Keratinocyte (primary cell): Measurements from ENCODE around the gene KRTAP5-7. TPM values are rescaled to one million over a fixed set of nuclear protein-coding genes. Genes with fewer than 3 reads are reported as not detected.

Experiments
- DNase-seq: peaks from one replicate; pipeline ENCODE4 v3.0.0-alpha.2; 2011; ENCODE audit warnings: low read depth, missing footprints, low spot score
- FAIRE-seq: peaks from 2 replicates; lab custom pipeline; 2011; peaks lifted over from hg19 to GRCh38; lab: Jason Lieb, UNC
- H2AFZ ChIP-seq: 2 replicates; pipeline ENCODE4 v1.6.0; 2012; ENCODE audit warnings: low read length, control low read depth, inconsistent platforms; ENCODE audit not compliant: control insufficient read depth
- H3K27ac ChIP-seq: 2 replicates; pipeline ENCODE4 v1.5.1; 2011; ENCODE audit warnings: low read length; ENCODE audit not compliant: control insufficient read depth, insufficient read depth
- H3K27me3 ChIP-seq: 3 replicates; pipeline ENCODE4 v1.6.0; 2011; ENCODE audit warnings: low read length; ENCODE audit not compliant: control insufficient read depth, insufficient read depth; ENCODE audit errors: extremely low read depth
- H3K36me3 ChIP-seq, 2 experiments: 2 replicates in 1 of 2; 3 replicates in 1 of 2; pipeline ENCODE4 v1.5.1; 2011; ENCODE audit warnings: low read length in 2 of 2, mild to moderate bottlenecking in 1 of 2; ENCODE audit not compliant: control insufficient read depth in 2 of 2, insufficient read depth in 2 of 2; ENCODE audit errors: extremely low read depth in 1 of 2
- H3K4me1 ChIP-seq: 3 replicates; pipeline ENCODE4 v1.5.1; 2011; ENCODE audit warnings: low read length; ENCODE audit not compliant: control insufficient read depth, insufficient read depth; ENCODE audit errors: extremely low read depth
- H3K4me2 ChIP-seq: 3 replicates; pipeline ENCODE4 v1.6.0; 2011; ENCODE audit warnings: low read depth, low read length; ENCODE audit not compliant: control insufficient read depth, insufficient read depth; ENCODE audit errors: extremely low read depth
- H3K4me3 ChIP-seq, 3 experiments: fragments of 200-600 bp in 1 of 3; sonication (generic) in 1 of 3; 2 replicates in 2 of 3; 3 replicates in 1 of 3; pipeline ENCODE4 v1.5.1; 2011 to 2016; ENCODE audit warnings: low read length in 3 of 3, mild to moderate bottlenecking in 3 of 3, control low read depth in 2 of 3, inconsistent platforms in 1 of 3, low read depth in 1 of 3, mixed read lengths in 1 of 3, mixed run types in 1 of 3, moderate library complexity in 1 of 3; ENCODE audit not compliant: control insufficient read depth in 2 of 3, insufficient read depth in 2 of 3; ENCODE audit errors: extremely low read depth in 1 of 3
- H3K79me2 ChIP-seq: 2 replicates; pipeline ENCODE4 v1.6.0; 2012; ENCODE audit warnings: low read length; ENCODE audit not compliant: control insufficient read depth, insufficient read depth
- H3K9ac ChIP-seq: 3 replicates; pipeline ENCODE4 v1.6.0; 2011; ENCODE audit warnings: low read length; ENCODE audit not compliant: control insufficient read depth, insufficient read depth; ENCODE audit errors: extremely low read depth
- H3K9me1 ChIP-seq: 3 replicates; pipeline ENCODE4 v1.6.0; 2011; ENCODE audit warnings: low read length; ENCODE audit not compliant: control insufficient read depth, insufficient read depth; ENCODE audit errors: extremely low read depth
- H3K9me3 ChIP-seq: 2 replicates; pipeline ENCODE4 v1.5.1; 2012; ENCODE audit warnings: low read depth, low read length; ENCODE audit not compliant: control insufficient read depth
- H4K20me1 ChIP-seq: 3 replicates; pipeline ENCODE4 v1.6.0; 2011; ENCODE audit warnings: low read length; ENCODE audit not compliant: control insufficient read depth, insufficient read depth; ENCODE audit errors: extremely low read depth
- CTCF ChIP-seq, 3 experiments: IDR thresholded peaks in 1 of 3; conservative IDR thresholded peaks in 1 of 3; optimal IDR thresholded peaks in 1 of 3; 2 replicates in 2 of 3; 3 replicates in 1 of 3; pipeline versions ENCODE3 to v1.5.1; 2011; ENCODE audit warnings: low read length in 3 of 3, mild to moderate bottlenecking in 3 of 3, moderate library complexity in 2 of 3, control low read depth in 1 of 3, inconsistent platforms in 1 of 3; ENCODE audit not compliant: insufficient read depth in 2 of 3; ENCODE audit errors: extremely low read depth in 1 of 3
- EZH2 ChIP-seq: IDR thresholded peaks from one replicate; pipeline ENCODE4 v1.6.1; 2012; ENCODE audit warnings: inconsistent platforms, mild to moderate bottlenecking, low read length, moderate library complexity
- dilution Hi-C: fragments of 300-500 bp; cut with MboI; formaldehyde crosslinking; loops from one replicate; pipeline ENCODE4 v1.7.0; 2020; ENCODE audit warnings: low sequenced_read_pairs; ENCODE audit not compliant: extremely low pct_ligation_motif_present
- polyA plus RNA-seq, 5 experiments: library from polyadenylated mRNA; depleted of rRNA in 3 of 5; stranded (reverse) in 3 of 5; stranded (forward) in 1 of 5; unstranded in 1 of 5; fragments of >200 nt; gene quantifications; 1 replicate in 1 of 5; 2 replicates in 3 of 5; 3 replicates in 1 of 5; pipeline versions ENCODE4 v1.2.1 to v1.2.3, GENCODE V29; 2011 to 2012; ENCODE audit warnings: missing spikeins in 2 of 5, low read depth in 1 of 5, low replicate concordance in 1 of 5

Gene KRTAP5-7
- polyA plus RNA-seq, 1 donor (not counting 4 experiments of a cell fraction or from before 2014, with no cell fraction given), result not detected

GRCh38 chr11:71478528-71478840 lies 48.6 kb upstream of the KRTAP5-7 start:
- H4K20me1 ChIP-seq, result no peaks in the 10 kb centered on the region
- H3K79me2 ChIP-seq, result no peaks in the 10 kb centered on the region
- H3K36me3 ChIP-seq, result peaks cover 21 to 48% of the 10 kb centered on the region in 2 experiments
- dilution Hi-C loops, result no loop called here
- H3K27ac ChIP-seq, result no peak overlapping the region
- no peaks in the 10 kb centered on the region for H3K27me3 ChIP-seq
- no peaks in the 10 kb centered on the region for H3K9me1 ChIP-seq
- no peak overlapping the region for H3K9ac ChIP-seq
- H3K4me3 ChIP-seq, result no peak overlapping the region
- H3K9me3 ChIP-seq, result no peaks in the 10 kb centered on the region
- DNase-seq (no peak), FAIRE-seq (no peak)
- no peak overlapping the region for H3K4me2 ChIP-seq
- no peak overlapping the region for H2AFZ ChIP-seq
- TF ChIP-seq EZH2 (no peak), CTCF (optimal IDR thresholded peaks at IDR 0.05 in 1 of 3, IDR thresholded peaks at IDR 0.05 in 1 of 3, conservative IDR thresholded peaks at IDR 0.05 in 1 of 3; ENCODE audit: extremely low read depth in 1 of 3, insufficient read depth in 2 of 3, low read length in 3 of 3) (no peak)
- H3K4me1 ChIP-seq, result no peaks in the 10 kb centered on the region

- H4K20me1 ChIP-seq, result no peaks in the 10 kb centered on the region
- FAIRE-seq (no peak), DNase-seq (no peak)
- dilution Hi-C loops, result no loop called here
- H3K9me3 ChIP-seq, result no peaks in the 10 kb centered on the region
- no peaks in the 10 kb centered on the region for H3K79me2 ChIP-seq
- no peak overlapping the region for H2AFZ ChIP-seq
- H3K4me2 ChIP-seq, result no peak overlapping the region
- TF ChIP-seq CTCF (optimal IDR thresholded peaks at IDR 0.05 in 1 of 3, IDR thresholded peaks at IDR 0.05 in 1 of 3, conservative IDR thresholded peaks at IDR 0.05 in 1 of 3; ENCODE audit: extremely low read depth in 1 of 3, insufficient read depth in 2 of 3, low read length in 3 of 3) (no peak), EZH2 (no peak)
- no peaks in the 10 kb centered on the region for H3K27me3 ChIP-seq
- no peak overlapping the region for H3K4me3 ChIP-seq
- no peak overlapping the region for H3K27ac ChIP-seq
- H3K9me1 ChIP-seq, result no peaks in the 10 kb centered on the region
- no peak overlapping the region for H3K9ac ChIP-seq
- no peaks in the 10 kb centered on the region for H3K4me1 ChIP-seq
- peaks cover 33 to 49% of the 10 kb centered on the region in 2 experiments for H3K36me3 ChIP-seq
Measured at GRCh38 chr11:71481101-71481960, 45.7 kb upstream of the KRTAP5-7 start.
